ENCODE data around the gene HABP2.

DNA sequence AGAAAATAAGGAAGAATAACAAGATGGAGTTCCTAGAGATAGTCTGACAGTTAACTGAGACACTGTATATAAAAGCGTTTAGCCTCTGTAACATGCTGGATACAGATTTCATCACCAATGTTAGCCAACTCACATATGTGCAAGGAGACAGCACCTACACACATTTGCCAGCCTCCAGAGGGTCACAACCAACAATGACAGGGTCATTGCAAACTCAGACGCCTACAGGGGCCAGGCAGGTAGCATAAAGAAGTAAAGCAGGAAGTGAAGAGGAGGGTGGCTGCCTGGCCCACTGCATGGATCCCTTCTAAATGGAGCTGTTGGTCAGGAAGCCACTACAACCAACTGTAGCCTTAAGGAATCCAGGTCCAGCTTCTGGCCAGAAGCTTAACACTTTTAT, 60.6 kb downstream of the HABP2 start:
- TF ChIP-seq, protein P1, sequence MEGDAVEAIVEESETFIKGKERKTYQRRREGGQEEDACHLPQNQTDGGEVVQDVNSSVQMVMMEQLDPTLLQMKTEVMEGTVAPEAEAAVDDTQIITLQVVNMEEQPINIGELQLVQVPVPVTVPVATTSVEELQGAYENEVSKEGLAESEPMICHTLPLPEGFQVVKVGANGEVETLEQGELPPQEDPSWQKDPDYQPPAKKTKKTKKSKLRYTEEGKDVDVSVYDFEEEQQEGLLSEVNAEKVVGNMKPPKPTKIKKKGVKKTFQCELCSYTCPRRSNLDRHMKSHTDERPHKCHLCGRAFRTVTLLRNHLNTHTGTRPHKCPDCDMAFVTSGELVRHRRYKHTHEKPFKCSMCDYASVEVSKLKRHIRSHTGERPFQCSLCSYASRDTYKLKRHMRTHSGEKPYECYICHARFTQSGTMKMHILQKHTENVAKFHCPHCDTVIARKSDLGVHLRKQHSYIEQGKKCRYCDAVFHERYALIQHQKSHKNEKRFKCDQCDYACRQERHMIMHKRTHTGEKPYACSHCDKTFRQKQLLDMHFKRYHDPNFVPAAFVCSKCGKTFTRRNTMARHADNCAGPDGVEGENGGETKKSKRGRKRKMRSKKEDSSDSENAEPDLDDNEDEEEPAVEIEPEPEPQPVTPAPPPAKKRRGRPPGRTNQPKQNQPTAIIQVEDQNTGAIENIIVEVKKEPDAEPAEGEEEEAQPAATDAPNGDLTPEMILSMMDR (IDR thresholded peaks at IDR 0.05; ENCODE audit: low read length): no peak
- no peak for TF ChIP-seq EZH2 (IDR thresholded peaks at IDR 0.05; ENCODE audit: borderline replicate concordance, low read length)
